ENCODE results near the gene ELFN1. TPM values are rescaled to one million over a fixed set of nuclear protein-coding genes. Genes with fewer than 3 reads are reported as not detected.
A peak's percentile ranks its signal among the peaks of the same experiment; 100 is the strongest.

The ELFN1 gene
- total RNA-seq, 1 experiment from 2014 or later, result 22.2 TPM

DNA sequence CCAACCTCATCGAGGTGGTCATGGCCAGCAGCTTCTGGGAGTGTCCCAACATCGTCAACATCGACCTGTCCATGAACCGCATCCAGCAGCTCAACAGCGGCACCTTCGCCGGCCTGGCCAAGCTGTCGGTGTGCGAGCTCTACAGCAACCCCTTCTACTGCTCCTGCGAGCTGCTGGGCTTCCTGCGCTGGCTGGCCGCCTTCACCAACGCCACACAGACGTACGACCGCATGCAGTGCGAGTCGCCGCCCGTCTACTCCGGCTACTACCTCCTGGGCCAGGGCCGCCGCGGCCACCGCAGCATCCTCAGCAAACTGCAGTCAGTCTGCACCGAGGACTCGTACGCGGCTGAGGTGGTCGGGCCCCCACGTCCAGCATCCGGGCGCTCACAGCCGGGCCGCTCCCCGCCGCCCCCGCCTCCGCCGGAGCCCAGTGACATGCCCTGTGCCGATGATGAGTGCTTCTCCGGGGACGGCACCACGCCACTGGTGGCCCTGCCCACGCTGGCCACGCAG, 75.0 kb downstream of the ELFN1 start:
- no peak for DNase-seq (ENCODE audit: low spot score)
- in situ Hi-C loops (cut with HindIII; ENCODE audit: low sequenced_read_pairs), result no loop called here

DNA sequence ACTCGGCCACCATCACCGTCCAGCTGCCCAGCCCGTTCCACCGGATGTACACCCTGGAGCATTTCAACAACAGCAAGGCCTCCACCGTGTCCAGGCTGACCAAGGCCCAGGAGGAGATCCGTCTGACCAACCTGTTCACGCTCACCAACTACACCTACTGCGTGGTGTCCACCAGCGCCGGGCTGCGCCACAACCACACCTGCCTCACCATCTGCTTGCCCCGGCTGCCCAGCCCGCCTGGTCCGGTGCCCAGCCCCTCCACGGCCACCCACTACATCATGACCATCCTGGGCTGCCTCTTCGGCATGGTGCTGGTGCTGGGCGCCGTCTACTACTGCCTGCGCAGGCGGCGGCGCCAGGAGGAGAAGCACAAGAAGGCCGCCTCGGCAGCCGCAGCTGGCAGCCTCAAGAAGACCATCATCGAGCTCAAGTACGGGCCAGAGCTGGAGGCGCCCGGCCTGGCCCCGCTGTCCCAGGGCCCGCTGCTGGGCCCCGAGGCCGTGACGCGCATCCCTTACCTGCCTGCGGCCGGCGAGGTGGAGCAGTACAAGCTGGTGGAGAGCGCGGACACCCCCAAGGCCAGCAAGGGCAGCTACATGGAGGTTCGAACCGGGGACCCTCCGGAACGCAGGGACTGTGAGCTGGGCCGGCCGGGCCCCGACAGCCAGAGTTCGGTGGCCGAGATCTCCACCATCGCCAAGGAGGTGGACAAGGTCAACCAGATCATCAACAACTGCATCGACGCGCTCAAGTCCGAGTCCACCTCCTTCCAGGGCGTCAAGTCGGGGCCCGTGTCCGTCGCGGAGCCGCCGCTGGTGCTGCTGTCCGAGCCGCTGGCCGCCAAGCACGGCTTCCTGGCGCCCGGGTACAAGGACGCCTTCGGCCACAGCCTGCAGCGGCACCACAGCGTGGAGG, 75.8 kb downstream of the ELFN1 start:
- in situ Hi-C loops (cut with HindIII; ENCODE audit: low sequenced_read_pairs), result no loop called here

DNA sequence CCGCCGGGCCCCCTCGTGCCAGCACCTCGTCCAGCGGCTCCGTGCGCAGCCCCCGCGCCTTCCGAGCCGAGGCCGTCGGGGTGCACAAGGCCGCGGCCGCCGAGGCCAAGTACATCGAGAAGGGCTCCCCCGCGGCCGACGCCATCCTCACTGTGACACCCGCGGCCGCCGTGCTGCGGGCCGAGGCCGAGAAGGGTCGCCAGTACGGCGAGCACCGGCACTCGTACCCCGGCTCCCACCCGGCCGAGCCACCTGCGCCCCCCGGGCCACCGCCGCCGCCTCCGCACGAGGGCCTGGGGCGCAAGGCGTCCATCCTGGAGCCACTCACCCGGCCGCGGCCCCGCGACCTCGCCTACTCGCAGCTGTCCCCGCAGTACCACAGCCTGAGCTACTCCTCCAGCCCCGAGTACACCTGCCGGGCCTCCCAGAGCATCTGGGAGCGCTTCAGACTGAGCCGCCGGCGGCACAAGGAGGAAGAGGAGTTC, 76.5 kb downstream of the ELFN1 start:
- in situ Hi-C loops (cut with HindIII; ENCODE audit: low sequenced_read_pairs), result no loop called here
- DNase-seq (ENCODE audit: low spot score), result no peak

More for the DNA sequence above, 75.8 kb downstream of the ELFN1 start:
- DNase-seq (ENCODE audit: low spot score), result no peak

DNA sequence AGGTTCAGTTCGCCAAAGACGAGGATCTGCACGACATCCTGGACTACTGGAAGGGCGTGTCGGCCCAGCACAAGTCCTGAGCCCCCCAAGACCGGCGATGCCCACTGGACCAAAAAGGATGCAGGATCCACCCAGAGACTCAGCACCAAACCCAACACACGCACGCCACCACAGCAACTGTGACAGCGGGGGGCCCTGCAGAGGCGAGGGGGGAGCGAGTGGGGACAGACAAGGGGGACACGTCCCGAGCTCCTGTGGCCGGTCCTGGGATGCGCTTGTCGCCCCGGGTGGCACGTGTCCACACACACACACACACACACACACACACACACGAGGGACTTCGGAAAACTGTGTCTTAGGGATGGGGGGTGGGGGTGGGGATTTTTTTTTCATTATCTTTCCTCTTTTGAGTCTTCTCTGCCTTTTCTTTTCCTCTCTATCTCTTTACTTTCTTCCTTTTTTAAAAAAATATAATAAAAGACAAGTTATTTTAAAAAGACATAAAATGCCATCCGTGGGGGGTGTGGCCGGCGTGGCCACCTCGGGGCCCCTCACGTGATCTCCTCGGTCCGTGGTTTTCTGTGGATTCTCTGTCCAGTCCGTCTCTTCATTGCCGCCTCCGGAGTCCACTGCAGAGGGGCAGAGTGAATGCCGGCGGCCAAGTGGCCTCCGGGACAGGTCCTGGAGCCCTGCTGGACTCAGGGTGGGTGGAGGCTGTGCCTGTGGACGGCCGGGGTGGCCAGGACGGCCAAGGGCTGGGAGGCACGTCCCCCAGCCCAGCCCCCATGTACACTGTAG, 77.1 kb downstream of the ELFN1 start:
- in situ Hi-C loops (cut with HindIII; ENCODE audit: low sequenced_read_pairs), result no loop called here
- DNase-seq (ENCODE audit: low spot score), result no peak

DNA sequence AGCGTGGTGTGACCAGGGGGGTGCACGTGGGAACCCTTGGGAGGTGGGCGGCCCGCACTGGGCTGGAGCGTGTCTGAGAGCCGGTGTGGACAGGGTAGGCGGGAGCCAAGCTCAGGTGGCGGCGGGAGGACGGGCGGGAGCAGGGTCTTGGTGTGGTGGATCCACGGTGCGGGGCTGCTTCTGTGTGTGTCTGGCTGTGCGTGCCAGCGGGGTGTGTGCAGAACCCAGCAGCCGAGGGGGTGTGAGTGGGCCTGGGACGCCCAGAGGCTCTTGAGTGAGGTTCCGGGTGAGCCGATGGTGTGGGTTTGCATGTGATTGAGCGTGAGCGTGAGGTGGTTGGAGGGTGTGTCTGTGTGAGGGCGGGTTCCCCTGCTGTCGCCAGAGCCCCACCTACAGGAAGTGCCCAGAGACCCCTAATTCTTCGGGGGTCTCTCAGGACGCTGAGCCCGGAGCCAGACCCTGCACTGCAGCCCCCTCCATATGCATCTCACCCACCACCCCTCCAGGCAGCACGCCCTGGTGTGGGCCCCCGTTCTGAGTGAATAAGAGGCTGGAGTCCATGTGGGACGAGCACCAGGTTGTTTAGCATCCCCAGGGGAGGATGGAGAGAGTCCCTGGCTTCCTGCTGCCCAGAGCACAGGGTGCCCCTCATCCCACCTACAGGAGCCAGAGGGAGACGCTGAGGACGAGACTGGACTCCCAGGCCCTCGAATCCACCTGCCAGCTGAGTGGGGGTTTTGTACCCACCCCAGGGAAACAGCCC, 78.2 kb downstream of the ELFN1 start:
- no peak for DNase-seq (ENCODE audit: low spot score)
- in situ Hi-C loops (cut with HindIII; ENCODE audit: low sequenced_read_pairs), result no loop called here

DNA sequence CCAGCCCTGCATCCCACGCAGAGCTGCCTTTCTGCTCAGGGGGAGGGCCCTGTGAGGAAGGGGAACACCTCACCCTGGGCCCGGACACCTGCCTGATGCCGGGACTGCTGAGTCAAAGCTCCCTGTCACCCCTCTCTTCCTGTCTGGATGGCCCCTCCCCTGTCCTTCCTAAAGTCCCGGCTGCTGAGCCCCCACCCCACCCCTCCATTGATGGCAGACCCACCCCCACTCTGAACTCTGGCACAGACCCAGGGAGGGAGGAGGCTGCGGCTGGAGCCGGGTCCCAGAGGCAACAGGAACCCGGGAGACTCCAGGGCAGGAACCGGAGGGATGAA, 78.7 kb downstream of the ELFN1 start:
- in situ Hi-C loops (cut with HindIII; ENCODE audit: low sequenced_read_pairs), result no loop called here
- no peak for DNase-seq (ENCODE audit: low spot score)

DNA sequence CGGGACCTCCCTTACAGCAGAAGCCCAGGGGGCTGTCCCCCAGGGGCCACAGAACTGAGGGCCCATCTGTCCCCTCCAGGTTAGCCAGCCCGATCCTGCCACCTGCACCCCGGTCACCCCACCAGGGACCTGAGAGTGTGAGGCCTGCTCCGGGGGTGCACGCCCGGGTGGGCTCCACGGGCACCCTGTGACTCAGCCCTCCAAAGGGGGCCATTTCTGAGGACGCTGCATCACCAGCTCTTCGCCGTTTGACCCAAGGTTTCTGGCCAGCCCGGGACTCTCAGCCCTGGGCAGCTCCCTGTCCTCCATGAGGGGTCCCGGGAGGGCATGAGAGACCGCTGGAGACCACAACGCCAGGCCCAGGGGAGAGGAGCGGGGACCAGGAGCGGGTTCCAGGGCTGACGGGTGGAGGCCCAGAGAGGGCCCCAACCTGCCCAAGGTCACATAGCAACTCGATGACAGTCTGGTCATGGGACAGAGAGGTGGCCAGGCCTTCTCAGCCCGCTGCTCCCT, 79.3 kb downstream of the ELFN1 start:
- in situ Hi-C loops (cut with HindIII; ENCODE audit: low sequenced_read_pairs), result no loop called here
- no peak for DNase-seq (ENCODE audit: low spot score)

DNA sequence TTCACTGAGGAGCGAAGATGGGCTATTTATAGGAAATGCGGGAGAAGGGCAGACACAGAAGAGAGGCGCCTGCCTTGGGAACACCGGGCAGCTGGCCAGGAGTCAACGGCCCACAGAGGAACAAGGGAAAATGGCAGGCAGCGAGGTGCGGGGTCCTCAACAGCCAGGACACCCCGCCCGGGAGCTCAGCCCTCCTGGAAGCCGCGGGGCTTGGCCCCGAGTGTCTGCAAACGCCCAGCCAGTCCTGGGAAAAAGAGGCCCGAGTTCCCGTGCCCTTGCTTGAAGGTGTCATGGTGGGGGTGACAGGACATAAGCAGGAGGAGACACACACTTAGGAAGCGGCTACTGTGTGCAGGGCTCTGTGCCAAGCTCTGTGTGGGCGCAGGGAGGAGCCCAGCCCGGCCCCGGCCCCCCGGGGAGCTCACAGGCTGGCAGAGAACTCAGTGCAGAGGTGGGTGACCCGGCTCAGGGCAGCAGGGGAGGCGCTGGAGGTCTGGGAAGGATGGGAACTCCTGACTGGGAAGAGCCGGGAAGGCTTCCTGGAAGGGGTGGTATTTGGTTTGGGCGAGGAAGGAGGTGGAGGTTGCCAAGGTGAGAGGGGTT, 79.9 kb downstream of the ELFN1 start:
- DNase-seq (ENCODE audit: low spot score), result no peak
- in situ Hi-C loops (cut with HindIII; ENCODE audit: low sequenced_read_pairs), result no loop called here

DNA sequence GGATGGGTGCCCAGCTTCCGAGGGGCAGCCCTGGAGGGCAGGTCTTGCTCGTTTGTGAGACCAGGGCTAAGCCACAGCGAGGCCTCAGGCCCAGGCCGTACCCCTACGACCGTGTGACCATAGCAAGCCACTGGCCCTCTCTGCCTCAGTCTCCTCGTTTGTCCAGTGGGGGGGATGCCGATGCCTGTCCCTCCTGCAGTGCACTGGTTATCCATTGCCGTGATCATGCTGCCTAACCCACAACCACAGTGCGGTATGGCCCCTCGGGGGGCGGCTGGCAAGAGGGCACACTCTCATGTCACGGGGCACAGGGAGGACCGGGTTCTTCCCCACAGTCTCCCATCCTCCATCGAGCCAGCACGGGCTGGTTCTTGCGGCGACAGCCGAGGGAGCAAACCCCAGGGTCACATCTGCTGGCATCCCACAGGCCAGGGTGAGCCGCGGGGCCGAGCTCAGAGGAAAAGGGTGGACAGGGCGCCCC, 80.5 kb downstream of the ELFN1 start:
- in situ Hi-C loops (cut with HindIII; ENCODE audit: low sequenced_read_pairs), result no loop called here

DNA sequence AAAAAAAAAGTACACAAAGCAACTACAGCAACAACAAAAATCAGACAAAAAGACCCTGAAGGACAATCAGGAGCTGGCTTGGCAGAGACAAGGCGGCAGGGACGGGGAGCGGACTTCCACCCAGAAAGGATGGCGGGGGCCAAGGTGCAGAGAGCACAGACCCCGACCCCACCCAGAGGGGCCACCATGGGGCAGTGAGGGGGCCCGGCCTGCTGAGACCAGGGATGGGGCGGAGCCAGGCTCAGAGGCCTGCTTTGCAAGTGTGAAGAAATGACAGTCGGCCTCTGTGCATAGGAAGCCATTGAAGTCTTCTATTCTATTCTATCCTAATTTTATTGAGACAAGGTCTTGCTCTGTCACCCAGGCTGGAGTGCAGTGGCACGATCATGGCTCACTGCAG, 82.0 kb downstream of the ELFN1 start:
- no peak for DNase-seq (ENCODE audit: low spot score)
- in situ Hi-C loops (cut with HindIII; ENCODE audit: low sequenced_read_pairs), result no loop called here

More for the DNA sequence above, 80.5 kb downstream of the ELFN1 start:
- no peak for DNase-seq (ENCODE audit: low spot score)

DNA sequence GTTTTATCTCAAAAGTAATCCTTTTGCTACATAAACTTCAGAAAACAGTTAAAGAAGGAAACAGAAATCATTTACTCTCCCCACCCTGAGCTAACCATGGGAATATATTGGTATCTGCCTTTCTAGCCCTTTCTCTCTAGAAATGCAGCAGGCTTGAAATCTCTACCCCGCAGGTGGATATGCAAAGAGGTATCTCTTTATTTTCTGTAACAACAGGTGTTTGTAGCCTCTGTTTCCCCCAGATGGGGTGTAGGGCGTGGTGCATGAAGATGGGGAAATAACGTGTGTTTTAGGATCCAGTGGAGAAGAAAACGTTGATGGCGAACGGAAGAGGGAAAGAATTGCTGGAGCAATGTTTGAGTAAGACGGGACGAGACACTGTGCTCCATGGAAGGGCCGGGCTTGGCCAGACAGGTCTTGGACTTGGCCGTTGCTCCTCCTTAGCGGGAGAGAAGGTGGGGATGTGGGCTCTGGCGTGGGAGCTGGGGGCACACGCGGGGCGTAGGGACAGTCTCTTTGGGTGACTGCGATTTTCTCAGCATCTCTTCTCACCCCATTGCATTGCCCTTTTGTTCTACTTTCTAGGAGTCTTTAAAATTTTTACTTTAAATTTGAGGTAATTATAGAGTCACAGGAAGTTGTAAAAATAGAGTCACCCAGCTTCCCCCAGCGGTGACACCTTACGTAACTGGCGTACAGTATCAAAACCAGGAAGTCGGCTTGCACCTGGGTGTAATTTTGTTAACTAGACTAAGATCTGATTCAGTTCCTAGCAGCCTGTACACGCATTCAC, 82.9 kb downstream of the ELFN1 start:
- in situ Hi-C loops (cut with HindIII; ENCODE audit: low sequenced_read_pairs), result no loop called here
- DNase-seq (ENCODE audit: low spot score), result no peak

DNA sequence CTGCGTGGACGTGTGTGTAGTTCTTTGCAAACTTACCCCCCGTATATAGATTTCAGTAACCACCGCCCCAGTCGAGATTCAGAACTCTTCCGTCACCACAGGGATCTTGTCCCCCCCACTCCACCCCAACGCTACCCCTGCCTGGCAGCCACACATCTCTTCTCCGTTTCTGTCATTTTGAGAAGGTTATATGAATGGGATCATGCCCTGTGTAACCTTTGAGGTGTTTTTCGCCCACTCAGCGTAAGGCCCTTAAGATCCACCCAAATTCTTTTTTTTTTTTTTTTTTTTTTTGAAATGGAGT, 83.4 kb downstream of the ELFN1 start:
- in situ Hi-C loops (cut with HindIII; ENCODE audit: low sequenced_read_pairs), result no loop called here

DNA sequence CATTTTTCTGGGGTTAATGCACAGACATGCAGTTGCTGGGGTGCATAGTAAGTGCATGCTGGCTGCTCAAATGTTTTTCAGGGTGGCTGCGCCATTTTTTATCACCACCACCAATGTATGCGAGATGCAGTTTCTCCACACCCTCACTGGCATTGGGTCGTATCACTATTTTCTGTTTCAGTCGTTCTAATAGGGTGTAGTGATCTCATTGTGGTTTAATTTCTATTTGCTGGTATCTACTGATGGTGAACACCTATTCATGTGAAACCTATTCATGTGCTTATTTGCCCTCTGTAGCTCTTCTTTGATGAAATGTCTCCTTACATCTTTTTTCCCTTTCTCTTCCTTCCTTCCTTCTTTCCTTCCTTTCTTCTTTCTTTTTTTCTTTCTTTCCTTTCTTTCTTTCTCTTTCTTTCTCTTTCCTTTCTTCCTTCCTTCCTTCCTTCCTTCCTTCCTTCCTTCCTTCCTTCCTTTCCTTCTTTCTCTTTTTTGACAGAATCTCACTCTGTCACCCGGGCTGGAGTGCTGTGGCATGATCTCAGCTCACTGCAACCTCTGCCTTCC, 84.3 kb downstream of the ELFN1 start:
- in situ Hi-C loops (cut with HindIII; ENCODE audit: low sequenced_read_pairs), result no loop called here

More for the DNA sequence above, 83.4 kb downstream of the ELFN1 start:
- no peak for DNase-seq (ENCODE audit: low spot score)

DNA sequence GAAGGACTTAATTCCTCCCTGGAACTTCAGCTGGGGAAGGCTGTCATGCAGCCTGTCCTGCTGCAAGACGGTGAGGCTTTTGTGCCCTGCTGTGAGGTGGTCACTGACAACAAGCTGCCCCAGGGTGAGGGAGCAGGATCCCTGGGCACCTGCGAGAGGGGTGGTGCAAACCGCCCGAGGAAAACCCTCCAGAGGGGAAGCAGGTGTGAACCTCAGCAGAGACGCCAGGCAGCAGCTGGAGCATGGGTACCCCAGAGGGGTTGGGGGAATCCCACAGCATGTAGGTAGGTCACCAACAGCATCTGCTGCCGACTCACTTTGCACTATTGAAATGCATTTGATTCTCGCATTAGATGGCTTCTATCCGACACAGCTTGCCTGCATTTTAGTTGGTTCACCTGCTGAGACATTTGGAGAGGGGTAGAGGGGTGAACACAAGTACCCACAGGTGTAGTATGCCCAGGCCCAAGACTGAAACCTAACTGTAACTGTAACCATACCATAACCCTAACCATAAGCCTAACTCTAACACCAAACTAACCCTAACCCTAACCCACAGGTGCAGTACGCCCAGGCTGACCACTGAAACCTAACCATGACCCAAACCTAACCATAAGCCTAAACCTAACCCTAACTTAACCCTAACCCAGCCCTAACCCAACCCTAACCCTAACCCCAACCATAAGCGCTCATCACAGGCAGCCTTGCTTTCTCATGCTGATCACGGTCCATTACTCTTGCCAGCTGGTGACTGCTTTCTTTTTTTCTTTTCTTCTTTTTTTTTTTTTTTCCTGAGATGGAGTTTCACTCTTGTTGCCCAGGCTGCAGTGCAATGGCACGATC, 85.9 kb downstream of the ELFN1 start:
- in situ Hi-C loops (cut with HindIII; ENCODE audit: low sequenced_read_pairs), result no loop called here
- DNase-seq (ENCODE audit: low spot score), result no peak

More for the DNA sequence above, 84.3 kb downstream of the ELFN1 start:
- no peak for DNase-seq (ENCODE audit: low spot score)

DNA sequence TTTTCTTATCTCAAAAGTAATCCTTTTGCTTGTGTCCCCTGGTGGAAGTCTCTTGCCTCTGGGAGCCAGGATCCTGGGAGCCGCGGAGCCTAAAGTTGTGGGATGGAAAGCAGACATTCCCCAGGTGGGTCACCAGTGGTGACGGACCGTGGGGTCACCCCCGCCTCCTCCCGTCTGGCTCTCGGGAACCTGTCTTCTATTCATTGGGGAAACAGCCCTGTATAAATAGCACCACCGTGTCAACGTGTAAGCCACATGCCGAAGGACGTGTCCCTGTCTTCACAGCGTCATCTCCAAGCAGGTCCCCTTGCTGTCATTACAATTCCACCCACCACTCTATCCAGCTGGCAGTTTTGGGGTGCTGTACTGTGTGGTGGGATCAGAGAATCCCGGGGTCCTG, 87.5 kb downstream of the ELFN1 start:
- no peak for DNase-seq (ENCODE audit: low spot score)
- in situ Hi-C loops (cut with HindIII; ENCODE audit: low sequenced_read_pairs), result no loop called here

DNA sequence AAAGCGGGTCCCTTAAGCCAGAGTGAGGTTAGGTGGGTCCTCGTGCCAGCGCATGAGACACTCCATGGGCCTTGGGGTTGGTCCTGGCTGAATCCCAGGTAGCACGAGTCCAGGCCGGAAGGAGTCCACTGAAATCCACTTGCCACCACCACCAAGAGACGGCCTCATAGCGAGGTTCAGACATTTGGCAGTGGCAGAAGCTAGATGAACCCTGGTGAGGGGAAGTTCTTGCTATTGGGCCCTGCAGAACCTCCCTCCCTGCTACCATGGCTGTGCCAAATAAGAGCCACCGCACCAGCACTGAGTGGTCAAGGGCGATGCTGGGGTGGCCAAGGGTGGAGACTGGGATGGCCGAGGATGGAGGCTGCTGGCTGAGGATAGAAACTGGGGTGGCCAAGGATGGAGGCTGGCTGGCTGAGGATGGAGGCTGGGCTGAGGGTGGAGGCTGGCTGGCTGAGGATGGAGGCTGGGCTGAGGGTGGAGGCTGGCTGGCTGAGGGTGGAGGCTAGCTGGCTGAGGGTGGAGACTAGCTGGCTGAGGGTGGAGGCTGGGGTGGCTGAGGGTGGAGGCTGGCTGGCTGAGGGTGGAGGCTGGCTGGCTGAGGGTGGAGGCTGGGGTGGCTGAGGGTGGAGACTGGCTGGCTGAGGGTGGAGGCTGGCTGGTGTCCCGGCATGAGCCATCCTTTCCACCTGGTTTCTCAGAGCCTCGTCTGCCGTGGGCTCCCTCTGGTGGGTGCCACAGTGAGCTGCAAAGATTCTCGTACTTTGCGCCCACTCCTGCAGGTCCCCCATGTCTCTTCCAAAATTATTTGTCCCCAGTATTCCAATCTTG, 88.2 kb downstream of the ELFN1 start:
- DNase-seq (ENCODE audit: low spot score), result peak; percentile 44
- in situ Hi-C loops (cut with HindIII; ENCODE audit: low sequenced_read_pairs), result no loop called here
